Trophoblast cell (in vitro differentiated cells and primary cell): ENCODE measurements around the gene NSF.
"Not testable (repeated sequence)": the region's sequence is repeated elsewhere in the genome, so short reads cannot be mapped to it uniquely, and the experiment has no call there.

Experiments
- DNase-seq, 2 donors: peaks; one replicate each; pipeline ENCODE4 v3.0.0-alpha.2; 2016
- H2AFZ ChIP-seq: 2 replicates; pipeline ENCODE4 v1.6.1; 2013; ENCODE audit warnings: low read length, moderate library complexity, mild to moderate bottlenecking; ENCODE audit not compliant: insufficient read depth, poor library complexity
- H2AK5ac ChIP-seq: 2 replicates; pipeline ENCODE4 v1.6.1; 2013; ENCODE audit warnings: mild to moderate bottlenecking, low read length
- H2BK120ac ChIP-seq: 2 replicates; pipeline ENCODE4 v1.6.1; 2013; ENCODE audit warnings: low read length, mild to moderate bottlenecking, moderate library complexity; ENCODE audit not compliant: insufficient read depth, poor library complexity
- H2BK12ac ChIP-seq: 2 replicates; pipeline ENCODE4 v1.6.1; 2013; ENCODE audit warnings: mild to moderate bottlenecking, low read length, moderate library complexity
- H2BK5ac ChIP-seq: 2 replicates; pipeline ENCODE4 v1.6.1; 2013; ENCODE audit warnings: low read length, low read depth, moderate library complexity, mild to moderate bottlenecking; ENCODE audit not compliant: poor library complexity
- H3K14ac ChIP-seq: 2 replicates; pipeline ENCODE4 v1.6.1; 2013; ENCODE audit warnings: mild to moderate bottlenecking, low read length
- H3K18ac ChIP-seq: 2 replicates; pipeline ENCODE4 v1.6.1; 2013; ENCODE audit warnings: mild to moderate bottlenecking, low read length
- H3K23ac ChIP-seq: 2 replicates; pipeline ENCODE4 v1.6.1; 2013; ENCODE audit warnings: low read length
- H3K27ac ChIP-seq: 2 replicates; pipeline ENCODE4 v1.5.1; 2013; ENCODE audit warnings: low read depth, mild to moderate bottlenecking, inconsistent platforms, low read length, moderate library complexity
- H3K27me3 ChIP-seq: 2 replicates; pipeline ENCODE4 v1.6.1; 2013; ENCODE audit warnings: inconsistent platforms, mild to moderate bottlenecking, low read length, moderate library complexity; ENCODE audit not compliant: insufficient read depth
- H3K36me3 ChIP-seq, 2 experiments: 1 replicate in 1 of 2; 2 replicates in 1 of 2; pipeline ENCODE4 v1.6.1; 2013; ENCODE audit warnings: low read length in 2 of 2, mild to moderate bottlenecking in 2 of 2, moderate library complexity in 1 of 2; ENCODE audit not compliant: insufficient read depth in 2 of 2, control insufficient read depth in 1 of 2
- H3K4ac ChIP-seq: 2 replicates; pipeline ENCODE4 v1.6.1; 2013; ENCODE audit warnings: low read depth, mild to moderate bottlenecking, low read length, moderate library complexity
- H3K4me1 ChIP-seq, 2 experiments: 1 replicate in 1 of 2; 2 replicates in 1 of 2; pipeline ENCODE4 v1.6.1; 2013; ENCODE audit warnings: low read length in 2 of 2, mild to moderate bottlenecking in 2 of 2, moderate library complexity in 1 of 2; ENCODE audit not compliant: insufficient read depth in 2 of 2, control insufficient read depth in 1 of 2
- H3K4me2 ChIP-seq: 2 replicates; pipeline ENCODE4 v1.6.1; 2013; ENCODE audit warnings: inconsistent platforms, mild to moderate bottlenecking, low read length, moderate library complexity
- H3K4me3 ChIP-seq: 2 replicates; pipeline ENCODE4 v1.5.1; 2013; ENCODE audit warnings: mild to moderate bottlenecking, low read depth, low read length, inconsistent platforms
- H3K79me1 ChIP-seq: one replicate; pipeline ENCODE4 v1.6.1; 2013; ENCODE audit warnings: low read length
- H3K79me2 ChIP-seq: 2 replicates; pipeline ENCODE4 v1.6.1; 2013; ENCODE audit warnings: low read length, mild to moderate bottlenecking; ENCODE audit not compliant: control insufficient read depth, insufficient read depth, poor library complexity
- H3K9ac ChIP-seq: 2 replicates; pipeline ENCODE4 v1.6.1; 2013; ENCODE audit warnings: mild to moderate bottlenecking, low read length
- H3K9me3 ChIP-seq: 2 replicates; pipeline ENCODE4 v1.6.1; 2013; ENCODE audit warnings: low read depth, mild to moderate bottlenecking, control low read depth, inconsistent platforms, low read length; ENCODE audit not compliant: insufficient read depth
- H4K12ac ChIP-seq: 2 replicates; pipeline ENCODE4 v1.6.1; 2013; ENCODE audit warnings: low read depth, mild to moderate bottlenecking, low read length, moderate library complexity
- H4K8ac ChIP-seq: 2 replicates; pipeline ENCODE4 v1.6.1; 2013; ENCODE audit warnings: low read depth, mild to moderate bottlenecking, low read length, moderate library complexity
- H4K91ac ChIP-seq: one replicate; pipeline ENCODE4 v1.6.1; 2013; ENCODE audit warnings: low read depth, mild to moderate bottlenecking, low read length, moderate library complexity
- WGBS: extraction: QIAGEN DNeasy Blood & Tissue Kit; methylation state at CpG from one replicate; pipeline ENCODE4 v1.1.7; 2013; ENCODE audit warnings: missing lambda C conversion rate; ENCODE audit not compliant: insufficient read length, insufficient coverage; ENCODE audit errors: extremely low coverage; 5-methylcytosine and 5-hydroxymethylcytosine counted together

The NSF gene

GRCh38 chr17:46566284-46566683 lies 24.2 kb upstream of the NSF start:
- not testable (repeated sequence) for H3K27me3 ChIP-seq, H3K9ac ChIP-seq, H2BK12ac ChIP-seq, H3K18ac ChIP-seq, H2AFZ ChIP-seq, H3K9me3 ChIP-seq, H4K91ac ChIP-seq, H3K23ac ChIP-seq, H3K14ac ChIP-seq, H3K27ac ChIP-seq, H3K4me2 ChIP-seq, H3K4me3 ChIP-seq, H2BK120ac ChIP-seq, H4K8ac ChIP-seq, H2AK5ac ChIP-seq, H3K79me2 ChIP-seq, H3K4ac ChIP-seq, DNase-seq, H3K36me3 ChIP-seq, H2BK5ac ChIP-seq, H4K12ac ChIP-seq, H3K79me1 ChIP-seq, H3K4me1 ChIP-seq
- no CpG with 5 or more reads among the region's 2 CpGs for WGBS

DNA sequence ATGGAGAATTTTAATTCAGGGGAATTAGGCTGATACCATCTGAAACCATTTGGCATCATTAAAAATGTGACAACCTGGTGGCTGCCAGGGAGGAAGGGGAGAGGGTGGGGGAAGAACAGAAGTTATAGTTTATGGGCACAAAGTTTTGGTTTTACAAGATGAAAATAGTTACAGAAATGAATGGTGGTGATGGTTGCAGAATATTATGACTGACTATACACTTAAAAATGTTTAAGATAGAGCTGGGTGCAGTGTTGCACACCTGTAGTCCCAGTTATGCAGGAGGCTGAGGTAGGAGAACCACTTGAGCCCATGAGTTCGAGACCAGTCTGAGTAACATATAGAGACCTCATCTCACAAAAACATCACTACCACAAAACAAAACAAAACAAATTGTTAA lies 23.5 kb upstream of the NSF start:
- H2BK12ac ChIP-seq, H3K4me1 ChIP-seq, H3K9ac ChIP-seq, H4K8ac ChIP-seq, H3K79me2 ChIP-seq, H3K4me2 ChIP-seq, H2AK5ac ChIP-seq, H2BK5ac ChIP-seq, H3K23ac ChIP-seq, H4K12ac ChIP-seq, H4K91ac ChIP-seq, DNase-seq, H2AFZ ChIP-seq, H3K4me3 ChIP-seq, H2BK120ac ChIP-seq, H3K79me1 ChIP-seq, H3K18ac ChIP-seq, H3K27ac ChIP-seq, H3K36me3 ChIP-seq, H3K27me3 ChIP-seq, H3K9me3 ChIP-seq, H3K14ac ChIP-seq, H3K4ac ChIP-seq: not testable (repeated sequence)
- WGBS: no CpG with 5 or more reads among the region's 1 CpG

GRCh38 chr17:46571796-46572195 lies 18.7 kb upstream of the NSF start:
- not testable (repeated sequence) for H3K23ac ChIP-seq, H4K8ac ChIP-seq, H3K4me2 ChIP-seq, H2BK120ac ChIP-seq, H3K27me3 ChIP-seq, H4K12ac ChIP-seq, H2AK5ac ChIP-seq, H3K4me1 ChIP-seq, H4K91ac ChIP-seq, H3K27ac ChIP-seq, H3K4ac ChIP-seq, H2BK5ac ChIP-seq, H3K4me3 ChIP-seq, H3K18ac ChIP-seq, H2BK12ac ChIP-seq, H2AFZ ChIP-seq, H3K9me3 ChIP-seq, H3K79me1 ChIP-seq, H3K9ac ChIP-seq, H3K79me2 ChIP-seq, H3K14ac ChIP-seq, H3K36me3 ChIP-seq, DNase-seq
- WGBS: no CpG with 5 or more reads among the region's 4 CpGs

GRCh38 chr17:46579083-46580075 lies 11.1 kb upstream of the NSF start, which contains the start of gene ARL17A:
Gene ARL17A (minus strand): TSS chr17:46579691. CDS start chr17:46576322, 3,369 bp downstream.
- not testable (repeated sequence) for H3K79me2 ChIP-seq, H3K23ac ChIP-seq, H2AFZ ChIP-seq, H3K9me3 ChIP-seq, H2BK12ac ChIP-seq, H3K4ac ChIP-seq, H3K18ac ChIP-seq, H3K4me3 ChIP-seq, H3K9ac ChIP-seq, H2BK5ac ChIP-seq, H3K27ac ChIP-seq, H3K14ac ChIP-seq, H2BK120ac ChIP-seq, H3K36me3 ChIP-seq, DNase-seq, H3K4me2 ChIP-seq, H4K8ac ChIP-seq, H4K12ac ChIP-seq, H4K91ac ChIP-seq, H3K27me3 ChIP-seq, H2AK5ac ChIP-seq, H3K79me1 ChIP-seq, H3K4me1 ChIP-seq
- no CpG with 5 or more reads among the region's 65 CpGs for WGBS
